WTC11 (cell line): Measurements from ENCODE around the gene COA1. TPM values are rescaled to one million over a fixed set of nuclear protein-coding genes. Genes with fewer than 3 reads are reported as not detected.
"Not testable (repeated sequence)": the region's sequence is repeated elsewhere in the genome, so short reads cannot be mapped to it uniquely, and the experiment has no call there.

Experiments
- ATAC-seq: fragments of 200-7000 bp; cut with Tn5 transposase; 2 replicates; pipeline ENCODE4 v1.10.0; 2021; ENCODE audit warnings: mild to moderate bottlenecking, moderate library complexity
- CTCF ChIA-PET: fragments of 300-600 bp; sonication (Branson Sonifier 250); formaldehyde crosslinking; loops from one replicate; lab custom pipeline; 2021; ENCODE audit warnings: antibody characterized with exemption; lab: Charles Lee
- POLR2A ChIA-PET: fragments of 350-600 bp; sonication (Branson Sonifier 250); formaldehyde crosslinking; loops from one replicate; lab custom pipeline; 2021; ENCODE audit warnings: antibody characterized with exemption; lab: Charles Lee
- DNase-seq: peaks from one replicate; pipeline ENCODE4 v3.0.0; 2021; ENCODE audit warnings: low spot score
- H3K27ac Mint-ChIP-seq: 2 replicates; pipeline ENCODE4 v1.8.0; 2021; ENCODE audit warnings: mixed read lengths
- H3K27me3 Mint-ChIP-seq: 2 replicates; pipeline ENCODE4 v1.8.0; 2021; ENCODE audit warnings: low read depth, mild to moderate bottlenecking, moderate library complexity, mixed read lengths
- H3K36me3 Mint-ChIP-seq: 2 replicates; pipeline ENCODE4 v1.8.0; 2021; ENCODE audit warnings: mixed read lengths
- H3K4me1 Mint-ChIP-seq: 2 replicates; pipeline ENCODE4 v1.8.0; 2022; ENCODE audit warnings: mixed read lengths
- H3K4me3 Mint-ChIP-seq: 2 replicates; pipeline ENCODE4 v1.8.0; 2021; ENCODE audit warnings: mild to moderate bottlenecking, moderate library complexity, mixed read lengths
- H3K9me3 Mint-ChIP-seq: 2 replicates; pipeline ENCODE4 v1.8.0; 2021; ENCODE audit warnings: mixed read lengths
- CREM ChIP-seq: sonication (generic); formaldehyde crosslinking; IDR thresholded peaks from 2 replicates; pipeline ENCODE4 v1.8.1; 2022; ENCODE audit warnings: mild to moderate bottlenecking, missing genetic modification reagents, moderate library complexity
- ESRRA ChIP-seq: sonication (generic); formaldehyde crosslinking; IDR thresholded peaks from 2 replicates; pipeline ENCODE4 v1.8.1; 2022; ENCODE audit warnings: mild to moderate bottlenecking, missing genetic modification reagents, borderline replicate concordance
- GABPB1 ChIP-seq: sonication (generic); formaldehyde crosslinking; IDR thresholded peaks from 2 replicates; pipeline ENCODE4 v1.8.1; 2023; ENCODE audit warnings: mild to moderate bottlenecking, missing genetic modification reagents
- MXD4 ChIP-seq: fragments of 250-450 bp; sonication (Bioruptor Pico); IDR thresholded peaks from 2 replicates; pipeline ENCODE4 v1.8.0; 2021; ENCODE audit warnings: mild to moderate bottlenecking, moderate library complexity, borderline replicate concordance
- NFATC4 ChIP-seq: fragments of 250-450 bp; sonication (Bioruptor Pico); IDR thresholded peaks from 2 replicates; pipeline ENCODE4 v1.9.0; 2021; ENCODE audit warnings: mild to moderate bottlenecking
- NR1H2 ChIP-seq: sonication (generic); formaldehyde crosslinking; IDR thresholded peaks from 2 replicates; pipeline ENCODE4 v1.9.0; 2021; ENCODE audit warnings: mild to moderate bottlenecking, moderate library complexity, missing genetic modification reagents
- OVOL2 ChIP-seq: fragments of 250-450 bp; sonication (Bioruptor Pico); IDR thresholded peaks from 2 replicates; pipeline ENCODE4 v1.9.0; 2021; ENCODE audit warnings: mild to moderate bottlenecking, borderline replicate concordance
- SMAD4 ChIP-seq: sonication (generic); formaldehyde crosslinking; IDR thresholded peaks from 2 replicates; pipeline ENCODE4 v1.8.0; 2022; ENCODE audit warnings: mild to moderate bottlenecking, missing genetic modification reagents
- ZNF138 ChIP-seq: sonication (generic); formaldehyde crosslinking; conservative IDR thresholded peaks from 2 replicates; pipeline ENCODE4 v1.8.1; 2022; ENCODE audit warnings: mild to moderate bottlenecking, moderate library complexity, missing genetic modification reagents
- ZNF671 ChIP-seq: fragments of 250-450 bp; sonication (Bioruptor Pico); IDR thresholded peaks from 2 replicates; pipeline ENCODE4 v1.8.0; 2021; ENCODE audit warnings: mild to moderate bottlenecking
- total RNA-seq: library from RNA; stranded (reverse); gene quantifications from 3 replicates; pipeline ENCODE4 v1.2.3, GENCODE V29; 2021
- TF ChIP-seq, protein P1 (sequence below): sonication (generic); formaldehyde crosslinking; IDR thresholded peaks from 2 replicates; pipeline ENCODE4 v1.8.1; 2023; ENCODE audit warnings: mild to moderate bottlenecking, missing genetic modification reagents
- TF ChIP-seq, protein P2 (sequence below): fragments of 250-450 bp; sonication (Bioruptor Pico); IDR thresholded peaks from 2 replicates; pipeline ENCODE4 v1.9.0; 2021; ENCODE audit warnings: mild to moderate bottlenecking, borderline replicate concordance
- TF ChIP-seq, protein P3 (sequence below): fragments of 250-450 bp; sonication (Bioruptor Pico); IDR thresholded peaks from 2 replicates; pipeline ENCODE4 v1.9.0; 2021; ENCODE audit warnings: moderate library complexity, mild to moderate bottlenecking, inconsistent platforms, borderline replicate concordance
- TF ChIP-seq, protein P4 (sequence below): sonication (generic); formaldehyde crosslinking; IDR thresholded peaks from 2 replicates; pipeline ENCODE4 v1.8.1; 2022; ENCODE audit warnings: low read depth, mild to moderate bottlenecking, moderate library complexity, missing genetic modification reagents, borderline replicate concordance
- TF ChIP-seq, protein P5 (sequence below): sonication (generic); formaldehyde crosslinking; conservative IDR thresholded peaks from 2 replicates; pipeline ENCODE4 v1.8.1; 2023; ENCODE audit warnings: mild to moderate bottlenecking, low read depth, missing genetic modification reagents, moderate library complexity
- TF ChIP-seq, protein P6 (sequence below): sonication (generic); formaldehyde crosslinking; IDR thresholded peaks from 2 replicates; pipeline ENCODE4 v1.8.1; 2023; ENCODE audit warnings: mild to moderate bottlenecking, missing genetic modification reagents, moderate library complexity
- TF ChIP-seq, protein P7 (sequence below): sonication (generic); formaldehyde crosslinking; IDR thresholded peaks from 2 replicates; pipeline ENCODE4 v1.8.1; 2023; ENCODE audit warnings: mild to moderate bottlenecking, moderate library complexity, missing genetic modification reagents

COA1 gene
- total RNA-seq, 1 experiment from 2014 or later = 132 TPM

DNA sequence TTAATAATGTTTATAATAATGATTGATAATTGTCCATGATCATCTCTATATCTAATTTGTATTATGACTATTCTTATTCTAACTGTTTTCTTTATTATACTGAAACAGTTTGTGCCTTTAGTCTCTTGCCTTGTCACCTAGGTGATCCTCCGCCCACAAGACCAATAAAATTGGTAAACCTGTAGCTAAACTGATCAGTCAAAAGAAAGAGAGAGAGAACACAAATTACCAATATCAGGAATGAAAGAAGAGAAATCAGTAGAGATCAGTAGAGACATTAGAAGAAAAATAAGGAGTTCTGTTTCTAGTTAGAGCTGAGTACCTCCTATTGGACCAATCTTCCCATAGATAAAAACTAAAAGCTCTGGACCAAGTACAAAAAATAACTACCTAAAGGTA, 6.1 kb upstream of the COA1 start:
- Mint-ChIP-seq H3K36me3 (no peaks in the 10 kb centered on the region), H3K27ac (no peak overlapping the region), H3K9me3 (peaks cover 15% of the 10 kb centered on the region), H3K27me3 (peaks cover 2% of the 10 kb centered on the region), H3K4me3 (no peak overlapping the region), H3K4me1 (peaks cover 1% of the 10 kb centered on the region)
- TF ChIP-seq ZNF671 (CRISPR knock-in tag) (no peak), NR1H2 (CRISPR knock-in tag) (no peak), GABPB1 (CRISPR knock-in tag) (no peak), ZNF138 (CRISPR knock-in tag) (no peak), OVOL2 (CRISPR knock-in tag) (no peak), ESRRA (CRISPR knock-in tag) (no peak), NFATC4 (CRISPR knock-in tag) (no peak), SMAD4 (CRISPR knock-in tag) (no peak), MXD4 (no peak), CREM (CRISPR knock-in tag) (no peak)
- TF ChIP-seq, protein P1, sequence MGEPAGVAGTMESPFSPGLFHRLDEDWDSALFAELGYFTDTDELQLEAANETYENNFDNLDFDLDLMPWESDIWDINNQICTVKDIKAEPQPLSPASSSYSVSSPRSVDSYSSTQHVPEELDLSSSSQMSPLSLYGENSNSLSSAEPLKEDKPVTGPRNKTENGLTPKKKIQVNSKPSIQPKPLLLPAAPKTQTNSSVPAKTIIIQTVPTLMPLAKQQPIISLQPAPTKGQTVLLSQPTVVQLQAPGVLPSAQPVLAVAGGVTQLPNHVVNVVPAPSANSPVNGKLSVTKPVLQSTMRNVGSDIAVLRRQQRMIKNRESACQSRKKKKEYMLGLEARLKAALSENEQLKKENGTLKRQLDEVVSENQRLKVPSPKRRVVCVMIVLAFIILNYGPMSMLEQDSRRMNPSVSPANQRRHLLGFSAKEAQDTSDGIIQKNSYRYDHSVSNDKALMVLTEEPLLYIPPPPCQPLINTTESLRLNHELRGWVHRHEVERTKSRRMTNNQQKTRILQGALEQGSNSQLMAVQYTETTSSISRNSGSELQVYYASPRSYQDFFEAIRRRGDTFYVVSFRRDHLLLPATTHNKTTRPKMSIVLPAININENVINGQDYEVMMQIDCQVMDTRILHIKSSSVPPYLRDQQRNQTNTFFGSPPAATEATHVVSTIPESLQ (CRISPR knock-in tag) = no peak
- TF ChIP-seq, protein P2, sequence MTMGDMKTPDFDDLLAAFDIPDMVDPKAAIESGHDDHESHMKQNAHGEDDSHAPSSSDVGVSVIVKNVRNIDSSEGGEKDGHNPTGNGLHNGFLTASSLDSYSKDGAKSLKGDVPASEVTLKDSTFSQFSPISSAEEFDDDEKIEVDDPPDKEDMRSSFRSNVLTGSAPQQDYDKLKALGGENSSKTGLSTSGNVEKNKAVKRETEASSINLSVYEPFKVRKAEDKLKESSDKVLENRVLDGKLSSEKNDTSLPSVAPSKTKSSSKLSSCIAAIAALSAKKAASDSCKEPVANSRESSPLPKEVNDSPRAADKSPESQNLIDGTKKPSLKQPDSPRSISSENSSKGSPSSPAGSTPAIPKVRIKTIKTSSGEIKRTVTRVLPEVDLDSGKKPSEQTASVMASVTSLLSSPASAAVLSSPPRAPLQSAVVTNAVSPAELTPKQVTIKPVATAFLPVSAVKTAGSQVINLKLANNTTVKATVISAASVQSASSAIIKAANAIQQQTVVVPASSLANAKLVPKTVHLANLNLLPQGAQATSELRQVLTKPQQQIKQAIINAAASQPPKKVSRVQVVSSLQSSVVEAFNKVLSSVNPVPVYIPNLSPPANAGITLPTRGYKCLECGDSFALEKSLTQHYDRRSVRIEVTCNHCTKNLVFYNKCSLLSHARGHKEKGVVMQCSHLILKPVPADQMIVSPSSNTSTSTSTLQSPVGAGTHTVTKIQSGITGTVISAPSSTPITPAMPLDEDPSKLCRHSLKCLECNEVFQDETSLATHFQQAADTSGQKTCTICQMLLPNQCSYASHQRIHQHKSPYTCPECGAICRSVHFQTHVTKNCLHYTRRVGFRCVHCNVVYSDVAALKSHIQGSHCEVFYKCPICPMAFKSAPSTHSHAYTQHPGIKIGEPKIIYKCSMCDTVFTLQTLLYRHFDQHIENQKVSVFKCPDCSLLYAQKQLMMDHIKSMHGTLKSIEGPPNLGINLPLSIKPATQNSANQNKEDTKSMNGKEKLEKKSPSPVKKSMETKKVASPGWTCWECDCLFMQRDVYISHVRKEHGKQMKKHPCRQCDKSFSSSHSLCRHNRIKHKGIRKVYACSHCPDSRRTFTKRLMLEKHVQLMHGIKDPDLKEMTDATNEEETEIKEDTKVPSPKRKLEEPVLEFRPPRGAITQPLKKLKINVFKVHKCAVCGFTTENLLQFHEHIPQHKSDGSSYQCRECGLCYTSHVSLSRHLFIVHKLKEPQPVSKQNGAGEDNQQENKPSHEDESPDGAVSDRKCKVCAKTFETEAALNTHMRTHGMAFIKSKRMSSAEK (CRISPR knock-in tag) = no peak
- TF ChIP-seq, protein P3, sequence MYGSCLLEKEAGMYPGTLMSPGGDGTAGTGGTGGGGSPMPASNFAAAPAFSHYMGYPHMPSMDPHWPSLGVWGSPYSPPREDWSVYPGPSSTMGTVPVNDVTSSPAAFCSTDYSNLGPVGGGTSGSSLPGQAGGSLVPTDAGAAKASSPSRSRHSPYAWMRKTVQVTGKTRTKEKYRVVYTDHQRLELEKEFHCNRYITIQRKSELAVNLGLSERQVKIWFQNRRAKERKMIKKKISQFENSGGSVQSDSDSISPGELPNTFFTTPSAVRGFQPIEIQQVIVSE (CRISPR knock-in tag) = no peak
- TF ChIP-seq, protein P4, sequence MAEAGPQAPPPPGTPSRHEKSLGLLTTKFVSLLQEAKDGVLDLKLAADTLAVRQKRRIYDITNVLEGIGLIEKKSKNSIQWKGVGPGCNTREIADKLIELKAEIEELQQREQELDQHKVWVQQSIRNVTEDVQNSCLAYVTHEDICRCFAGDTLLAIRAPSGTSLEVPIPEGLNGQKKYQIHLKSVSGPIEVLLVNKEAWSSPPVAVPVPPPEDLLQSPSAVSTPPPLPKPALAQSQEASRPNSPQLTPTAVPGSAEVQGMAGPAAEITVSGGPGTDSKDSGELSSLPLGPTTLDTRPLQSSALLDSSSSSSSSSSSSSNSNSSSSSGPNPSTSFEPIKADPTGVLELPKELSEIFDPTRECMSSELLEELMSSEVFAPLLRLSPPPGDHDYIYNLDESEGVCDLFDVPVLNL (CRISPR knock-in tag) = no peak
- TF ChIP-seq, protein P5, sequence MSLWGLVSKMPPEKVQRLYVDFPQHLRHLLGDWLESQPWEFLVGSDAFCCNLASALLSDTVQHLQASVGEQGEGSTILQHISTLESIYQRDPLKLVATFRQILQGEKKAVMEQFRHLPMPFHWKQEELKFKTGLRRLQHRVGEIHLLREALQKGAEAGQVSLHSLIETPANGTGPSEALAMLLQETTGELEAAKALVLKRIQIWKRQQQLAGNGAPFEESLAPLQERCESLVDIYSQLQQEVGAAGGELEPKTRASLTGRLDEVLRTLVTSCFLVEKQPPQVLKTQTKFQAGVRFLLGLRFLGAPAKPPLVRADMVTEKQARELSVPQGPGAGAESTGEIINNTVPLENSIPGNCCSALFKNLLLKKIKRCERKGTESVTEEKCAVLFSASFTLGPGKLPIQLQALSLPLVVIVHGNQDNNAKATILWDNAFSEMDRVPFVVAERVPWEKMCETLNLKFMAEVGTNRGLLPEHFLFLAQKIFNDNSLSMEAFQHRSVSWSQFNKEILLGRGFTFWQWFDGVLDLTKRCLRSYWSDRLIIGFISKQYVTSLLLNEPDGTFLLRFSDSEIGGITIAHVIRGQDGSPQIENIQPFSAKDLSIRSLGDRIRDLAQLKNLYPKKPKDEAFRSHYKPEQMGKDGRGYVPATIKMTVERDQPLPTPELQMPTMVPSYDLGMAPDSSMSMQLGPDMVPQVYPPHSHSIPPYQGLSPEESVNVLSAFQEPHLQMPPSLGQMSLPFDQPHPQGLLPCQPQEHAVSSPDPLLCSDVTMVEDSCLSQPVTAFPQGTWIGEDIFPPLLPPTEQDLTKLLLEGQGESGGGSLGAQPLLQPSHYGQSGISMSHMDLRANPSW (CRISPR knock-in tag) = no peak
- TF ChIP-seq, protein P6, sequence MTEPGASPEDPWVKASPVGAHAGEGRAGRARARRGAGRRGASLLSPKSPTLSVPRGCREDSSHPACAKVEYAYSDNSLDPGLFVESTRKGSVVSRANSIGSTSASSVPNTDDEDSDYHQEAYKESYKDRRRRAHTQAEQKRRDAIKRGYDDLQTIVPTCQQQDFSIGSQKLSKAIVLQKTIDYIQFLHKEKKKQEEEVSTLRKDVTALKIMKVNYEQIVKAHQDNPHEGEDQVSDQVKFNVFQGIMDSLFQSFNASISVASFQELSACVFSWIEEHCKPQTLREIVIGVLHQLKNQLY (CRISPR knock-in tag) = no peak
- TF ChIP-seq, protein P7, sequence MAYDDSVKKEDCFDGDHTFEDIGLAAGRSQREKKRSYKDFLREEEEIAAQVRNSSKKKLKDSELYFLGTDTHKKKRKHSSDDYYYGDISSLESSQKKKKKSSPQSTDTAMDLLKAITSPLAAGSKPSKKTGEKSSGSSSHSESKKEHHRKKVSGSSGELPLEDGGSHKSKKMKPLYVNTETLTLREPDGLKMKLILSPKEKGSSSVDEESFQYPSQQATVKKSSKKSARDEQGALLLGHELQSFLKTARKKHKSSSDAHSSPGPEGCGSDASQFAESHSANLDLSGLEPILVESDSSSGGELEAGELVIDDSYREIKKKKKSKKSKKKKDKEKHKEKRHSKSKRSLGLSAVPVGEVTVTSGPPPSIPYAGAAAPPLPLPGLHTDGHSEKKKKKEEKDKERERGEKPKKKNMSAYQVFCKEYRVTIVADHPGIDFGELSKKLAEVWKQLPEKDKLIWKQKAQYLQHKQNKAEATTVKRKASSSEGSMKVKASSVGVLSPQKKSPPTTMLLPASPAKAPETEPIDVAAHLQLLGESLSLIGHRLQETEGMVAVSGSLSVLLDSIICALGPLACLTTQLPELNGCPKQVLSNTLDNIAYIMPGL = no peak
- POLR2A ChIA-PET = no interaction called here
- CTCF ChIA-PET = no interaction called here
- ATAC-seq (no peak), DNase-seq (no peak)

DNA sequence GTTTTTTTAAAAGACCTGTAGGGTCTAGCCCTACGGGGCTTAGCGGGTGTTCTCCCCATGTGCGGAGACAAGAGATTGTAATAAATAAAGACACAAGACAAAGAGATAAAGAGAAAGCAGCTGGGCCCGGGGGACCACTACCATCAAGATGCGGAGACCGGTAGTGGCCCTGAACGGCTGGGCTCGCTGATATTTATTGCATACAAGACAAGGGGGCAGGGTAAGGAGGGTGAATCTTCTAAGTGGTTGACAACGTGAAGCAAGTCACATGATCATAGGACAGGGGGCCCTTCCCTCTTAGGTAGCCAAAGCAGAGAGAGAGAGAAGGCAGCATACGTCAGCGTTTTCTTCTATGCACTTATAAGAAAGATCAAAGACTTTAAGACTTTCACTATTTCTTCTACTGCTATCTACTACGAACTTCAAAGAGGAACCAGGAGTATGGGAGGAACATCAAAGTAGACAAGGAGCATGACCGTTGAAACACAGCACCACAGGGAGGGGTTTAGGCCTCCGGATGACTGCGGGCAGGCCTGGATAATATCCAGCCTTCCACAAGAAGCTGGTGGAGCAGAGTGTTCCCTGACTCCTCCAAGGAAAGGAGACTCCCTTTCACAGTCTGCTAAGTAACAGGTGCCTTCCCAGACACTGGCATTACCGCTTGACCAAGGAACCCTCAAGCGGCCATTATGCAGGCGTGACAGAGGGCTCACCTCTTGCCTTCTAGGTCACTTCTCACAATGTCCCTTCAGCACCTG, 5.4 kb upstream of the COA1 start:
- CTCF ChIA-PET = interaction anchor here (1.0 kb wide), 1 partner anchor 152 kb away, joined by 3 read pairs; the partner anchor contains the start of gene STK17A
- ATAC-seq, H3K4me1 Mint-ChIP-seq, H3K36me3 Mint-ChIP-seq, POLR2A ChIA-PET, H3K27me3 Mint-ChIP-seq, H3K4me3 Mint-ChIP-seq, DNase-seq, H3K27ac Mint-ChIP-seq: not testable (repeated sequence)
- H3K9me3 Mint-ChIP-seq = peaks cover 15% of the 10 kb centered on the region

DNA sequence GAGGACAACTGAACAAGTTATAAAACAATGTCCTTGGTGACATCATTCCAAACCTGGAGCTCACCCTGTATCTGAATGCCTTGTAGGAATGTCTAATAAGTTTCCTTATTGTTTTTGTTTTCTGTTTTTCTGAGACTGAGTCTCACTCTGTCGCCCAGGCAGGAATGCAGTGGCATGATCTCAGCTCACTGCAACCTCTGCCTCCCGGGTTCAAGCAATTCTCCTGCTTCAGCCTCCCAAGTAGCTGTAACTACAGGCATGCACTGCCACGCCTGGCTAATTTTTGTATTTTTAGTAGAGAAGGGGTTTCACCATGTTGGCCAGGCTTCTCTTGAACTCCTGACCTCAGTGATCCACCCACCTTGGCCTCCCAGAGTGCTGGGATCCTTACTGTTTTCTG, 2.2 kb upstream of the COA1 start:
- DNase-seq, H3K36me3 Mint-ChIP-seq, POLR2A ChIA-PET, H3K9me3 Mint-ChIP-seq, H3K4me3 Mint-ChIP-seq, H3K27me3 Mint-ChIP-seq, ATAC-seq, H3K27ac Mint-ChIP-seq: not testable (repeated sequence)
- CTCF ChIA-PET = interaction anchor here (1.0 to 3.5 kb wide), 2 partner anchors 10 to 149 kb away, joined by 3 to 45 read pairs; partner anchors contain the start of gene STK17A
- H3K4me1 Mint-ChIP-seq = peaks cover 20% of the 10 kb centered on the region
